ENCODE data around the gene HAPLN1.

HAPLN1 gene

DNA sequence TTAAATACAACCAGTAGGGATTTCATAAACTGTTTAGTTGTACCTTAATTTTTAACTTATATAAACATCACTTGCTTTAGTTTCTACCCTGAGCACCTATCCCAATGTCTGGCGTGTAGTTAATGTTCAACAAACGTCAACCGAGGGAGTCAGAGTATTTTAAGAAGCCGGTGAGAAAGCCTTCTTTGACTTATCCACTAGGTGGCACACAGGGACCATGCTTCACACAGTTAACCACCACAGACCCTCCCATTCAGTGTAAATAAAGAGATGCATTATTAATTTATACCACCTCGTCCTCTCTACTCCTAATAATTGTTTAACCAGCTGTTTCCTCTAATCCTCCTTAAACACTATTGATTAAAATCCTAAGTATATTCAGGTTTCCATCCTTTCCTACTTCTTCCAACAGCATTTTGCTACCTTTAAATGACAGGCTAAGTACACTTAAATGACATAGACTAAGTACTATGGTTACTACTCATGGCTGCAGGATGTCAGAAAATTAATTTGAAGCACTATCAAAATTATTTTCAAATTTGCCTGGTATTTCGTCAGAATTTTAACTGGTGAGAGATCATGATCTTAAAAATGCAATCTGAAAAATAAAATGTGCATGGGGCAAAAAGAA lies 2.3 kb downstream of the HAPLN1 start:
- DNase-seq (ENCODE audit: low read depth): no peak

DNA sequence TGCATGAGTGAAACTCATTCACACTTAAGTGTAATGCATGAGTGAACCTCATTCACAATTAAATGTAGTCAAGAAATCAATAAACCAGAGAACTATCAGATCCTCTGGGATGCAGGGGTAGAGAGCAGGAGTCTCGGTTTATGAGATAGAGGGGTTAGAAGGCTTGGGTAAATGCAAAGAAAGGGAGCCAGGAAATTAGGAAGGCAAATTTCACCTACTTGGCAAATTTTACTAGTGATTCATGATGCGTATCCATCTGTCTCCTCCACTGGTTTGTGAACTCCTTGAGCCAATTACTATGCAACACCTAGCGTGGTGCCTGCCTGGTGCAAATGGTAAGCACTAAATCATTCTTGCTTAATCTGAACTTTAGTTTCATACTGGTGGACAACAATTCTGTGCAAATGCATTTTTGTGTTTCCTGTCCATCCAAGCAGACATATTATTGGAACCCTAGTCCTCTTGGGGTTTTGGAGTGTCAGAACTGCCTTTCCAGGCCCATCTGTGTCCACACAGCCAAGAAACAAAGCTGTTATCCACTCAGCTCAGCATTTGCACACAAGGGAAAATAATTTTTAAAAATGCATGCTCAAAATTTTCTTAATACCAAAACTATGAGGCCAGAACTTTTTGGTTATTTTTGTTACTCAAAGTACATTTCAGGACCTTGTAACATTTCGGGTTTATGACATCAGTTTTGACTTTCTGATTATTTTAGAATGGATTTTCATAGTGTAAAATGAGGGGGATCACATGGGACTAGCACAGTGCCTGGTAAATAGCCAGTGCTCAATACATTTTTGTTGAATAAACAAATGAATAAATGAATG lies 5.2 kb downstream of the HAPLN1 start:
- DNase-seq (ENCODE audit: low read depth): no peak

DNA sequence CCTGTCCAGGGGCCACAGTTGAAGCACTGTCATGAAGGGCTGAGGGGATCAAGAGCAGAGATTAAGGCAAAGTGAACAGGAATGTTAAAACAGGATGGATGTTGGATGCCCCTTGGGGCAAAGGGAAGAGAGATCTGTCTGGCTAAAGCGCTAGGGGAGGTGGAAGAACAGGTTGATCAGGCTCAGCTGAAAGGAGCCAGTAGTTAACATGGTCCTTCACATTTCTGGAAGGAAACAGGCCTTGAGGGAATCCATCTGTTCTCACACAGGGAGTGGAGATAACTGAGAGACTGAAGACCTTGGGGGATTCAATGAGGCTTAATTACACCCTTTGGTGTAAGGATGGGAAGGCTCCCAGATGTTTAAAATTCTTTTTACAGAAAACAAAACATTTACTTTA lies 5.8 kb downstream of the HAPLN1 start:
- DNase-seq (ENCODE audit: low read depth): no peak

DNA sequence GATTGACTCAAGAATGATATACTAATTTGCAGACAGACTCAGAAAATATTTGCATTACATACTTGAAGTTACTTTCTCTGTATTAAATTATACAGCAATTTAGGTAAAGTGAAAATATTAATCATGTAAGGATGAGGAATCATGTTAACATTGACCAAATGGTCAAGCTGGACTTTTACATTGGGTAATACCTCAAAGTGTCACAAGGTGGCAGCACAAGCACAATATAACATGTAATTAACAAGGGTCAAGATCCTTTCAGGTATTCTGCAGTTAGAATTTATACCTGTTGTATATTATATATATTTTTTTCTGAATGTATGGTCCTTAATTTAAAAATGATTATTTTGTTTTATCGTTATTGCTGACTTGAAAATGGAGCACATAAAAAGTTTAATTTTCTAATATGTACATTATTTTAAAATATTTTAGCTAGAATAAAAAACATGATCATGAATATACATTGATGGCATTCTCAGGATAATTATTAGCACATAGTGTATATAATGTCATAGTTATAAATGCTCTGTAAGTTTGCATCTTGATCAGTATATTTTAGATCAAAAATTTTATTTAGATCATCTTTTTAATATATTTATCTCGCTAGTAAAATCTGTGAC lies 8.6 kb downstream of the HAPLN1 start:
- DNase-seq (ENCODE audit: low read depth): no peak

DNA sequence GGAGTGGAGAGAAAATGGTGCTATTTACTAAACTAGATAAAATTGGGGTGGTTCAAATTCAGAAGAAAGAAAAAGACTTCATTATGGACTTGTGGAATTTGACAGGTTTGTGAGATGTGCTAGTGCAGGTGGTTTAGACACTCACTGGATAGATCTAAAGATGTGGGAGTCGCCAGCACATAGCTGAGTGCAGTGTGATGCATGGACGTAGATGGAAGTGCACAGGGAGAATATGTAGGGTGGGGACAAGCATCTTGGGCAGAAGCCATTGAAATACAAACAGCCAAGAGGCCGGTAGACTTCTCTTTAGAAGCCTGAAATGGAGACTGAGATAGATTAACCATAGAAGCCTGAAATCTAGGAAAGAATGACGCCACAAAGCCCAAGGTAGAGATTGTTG lies 10.7 kb downstream of the HAPLN1 start:
- DNase-seq (ENCODE audit: low read depth): no peak

DNA sequence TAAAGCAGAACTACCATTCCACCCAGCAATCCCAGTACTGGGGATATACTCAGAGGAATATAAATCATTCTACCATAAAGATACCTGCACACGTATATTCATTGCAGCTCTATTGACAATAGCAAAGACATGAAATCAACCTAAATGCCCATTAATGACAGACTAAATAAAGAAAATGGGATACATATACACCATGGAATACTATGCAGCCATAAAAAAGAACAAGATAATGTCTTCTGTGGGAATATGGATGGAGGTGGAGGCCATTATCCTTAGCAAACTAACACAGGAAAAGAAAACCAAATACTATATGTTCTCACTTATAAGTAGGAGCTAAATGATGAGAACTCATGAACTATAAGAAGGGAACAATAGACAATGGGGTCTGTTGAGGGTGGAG lies 12.5 kb downstream of the HAPLN1 start:
- DNase-seq (ENCODE audit: low read depth): no peak

DNA sequence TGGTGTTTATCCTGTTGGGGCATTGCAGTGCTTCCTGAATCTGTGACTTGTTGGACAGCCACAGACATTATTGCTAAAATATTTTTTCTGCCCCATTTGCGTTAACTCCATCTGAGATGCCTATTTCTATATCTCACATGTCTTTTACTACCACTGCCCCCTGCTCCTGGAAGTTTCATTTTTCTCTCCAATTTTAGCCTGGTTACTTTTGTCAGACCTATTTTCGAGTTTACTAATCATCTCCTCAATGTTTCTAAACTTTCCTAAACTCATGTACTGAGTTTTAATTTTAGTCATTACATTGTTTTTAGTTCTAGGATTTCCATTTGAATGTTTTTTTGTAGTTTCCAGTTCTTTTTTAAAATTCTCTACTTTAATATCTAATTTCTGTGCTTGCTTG lies 17.6 kb downstream of the HAPLN1 start:
- no peak for DNase-seq (ENCODE audit: low read depth)

DNA sequence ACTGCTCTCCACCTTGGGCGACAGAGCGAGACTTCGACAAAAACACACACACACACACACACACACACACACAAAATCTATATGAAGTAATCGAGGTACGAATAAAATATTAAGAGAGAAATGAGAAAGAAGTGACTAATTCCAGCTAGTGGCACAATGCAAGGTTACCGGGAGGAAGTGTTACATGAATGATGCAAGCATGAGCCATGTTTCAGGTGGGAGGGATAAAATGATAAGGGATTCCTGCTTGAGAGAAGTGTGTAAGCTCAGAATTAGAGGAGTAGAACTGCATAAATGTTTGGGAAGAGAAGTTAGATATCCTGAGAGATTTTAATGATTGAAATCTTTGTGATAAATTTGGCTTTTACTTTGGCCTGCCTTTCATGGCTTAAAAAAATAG lies 18.8 kb downstream of the HAPLN1 start:
- DNase-seq (ENCODE audit: low read depth): no peak

DNA sequence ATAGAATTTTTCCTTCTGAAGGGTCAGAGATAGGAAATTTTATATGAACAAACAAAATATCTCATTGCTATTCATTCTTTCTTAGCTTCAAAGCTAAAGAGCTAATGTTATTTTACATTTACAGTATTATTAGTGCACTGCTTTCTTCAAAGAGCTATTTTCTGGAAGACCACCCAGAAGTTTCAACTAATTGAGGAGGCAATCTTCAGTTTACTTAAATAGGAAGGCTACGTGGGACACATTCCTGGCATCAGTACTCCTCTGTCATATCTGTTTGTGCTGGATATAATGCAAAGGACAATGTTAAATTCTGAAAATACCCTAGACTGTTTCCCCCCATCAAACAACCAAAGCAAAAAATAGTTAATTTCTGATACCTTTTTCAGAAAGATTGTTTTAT lies 30.8 kb downstream of the HAPLN1 start:
- no peak for DNase-seq (ENCODE audit: low read depth)

DNA sequence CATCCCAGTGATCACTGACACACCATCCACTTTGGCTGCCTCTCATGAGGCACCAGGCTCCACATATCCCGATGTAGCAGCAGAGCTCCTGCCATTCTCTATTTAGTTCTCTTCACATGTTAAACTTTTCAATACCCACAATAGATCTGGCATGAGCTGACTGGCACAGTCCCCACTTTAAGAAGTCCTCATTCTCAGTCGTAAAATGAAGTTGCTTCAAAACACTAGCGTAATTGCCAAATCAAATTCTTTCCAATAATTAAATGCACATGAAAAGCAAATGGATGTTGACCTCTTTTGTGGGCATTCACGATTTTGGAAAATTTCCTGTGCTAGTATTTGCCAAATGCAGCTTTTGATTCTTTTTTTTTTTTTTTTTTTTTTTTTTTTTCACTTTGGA lies 32.4 kb downstream of the HAPLN1 start:
- no peak for DNase-seq (ENCODE audit: low read depth)

DNA sequence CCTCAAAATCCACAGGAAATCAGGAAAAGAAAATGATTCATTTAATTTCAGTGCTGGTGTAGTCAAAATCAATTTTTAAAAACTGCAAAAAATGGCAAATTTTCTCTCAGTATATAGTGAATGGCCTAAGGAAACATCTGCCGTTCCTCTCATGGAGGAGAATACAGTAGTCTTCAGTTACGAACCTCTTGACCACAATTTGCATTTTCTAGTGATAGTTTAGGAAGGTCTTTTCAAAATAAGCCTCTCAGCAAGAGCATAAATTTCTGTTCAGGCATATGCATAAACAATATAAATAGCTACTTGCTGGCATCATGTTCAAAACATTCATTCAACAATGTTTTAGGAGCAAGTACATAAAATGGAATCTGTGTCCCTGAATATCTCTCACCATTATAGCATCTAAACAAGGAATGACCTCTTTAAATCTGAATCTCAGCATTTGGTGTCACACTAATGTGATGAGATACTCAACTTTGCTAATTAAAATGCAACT lies 33.5 kb downstream of the HAPLN1 start:
- DNase-seq (ENCODE audit: low read depth): no peak

DNA sequence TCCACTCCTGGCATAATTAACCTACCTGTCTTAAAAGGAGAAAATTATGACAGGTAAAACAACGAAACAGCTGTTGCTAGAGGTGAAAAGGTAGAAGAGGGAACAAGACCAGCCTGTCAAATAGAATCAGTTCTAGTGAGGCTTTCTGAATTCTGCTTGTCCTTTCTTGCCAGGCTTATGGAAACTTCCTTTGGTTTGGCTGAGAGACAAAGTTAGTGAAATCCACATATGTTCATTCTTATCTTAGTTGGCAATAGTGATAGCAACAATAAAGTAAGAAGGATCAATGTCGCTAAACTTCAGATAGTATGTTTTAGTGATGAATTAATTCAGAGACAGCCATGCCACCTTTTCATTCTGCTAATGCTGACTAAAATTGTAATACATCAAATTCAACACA lies 34.4 kb downstream of the HAPLN1 start:
- DNase-seq (ENCODE audit: low read depth): no peak

DNA sequence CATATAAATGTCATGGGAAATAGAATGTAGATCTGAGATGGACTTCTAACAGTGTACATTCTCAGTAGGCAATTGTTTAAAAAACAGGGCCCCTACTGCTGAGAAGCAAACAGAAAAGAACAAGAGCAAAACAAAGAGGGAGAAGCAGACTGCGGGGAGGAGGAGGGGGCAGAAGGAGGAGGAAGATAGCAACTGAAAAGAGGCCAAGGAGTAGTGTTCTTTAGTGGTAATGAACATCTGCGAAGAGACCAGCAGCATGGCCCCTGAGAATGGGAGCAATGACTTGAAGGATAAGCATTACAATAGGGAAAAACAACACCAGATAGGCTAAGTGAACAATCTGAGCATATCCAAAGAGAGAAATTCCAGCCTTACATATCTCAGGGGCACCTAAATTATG lies 36.8 kb downstream of the HAPLN1 start:
- no peak for DNase-seq (ENCODE audit: low read depth)

DNA sequence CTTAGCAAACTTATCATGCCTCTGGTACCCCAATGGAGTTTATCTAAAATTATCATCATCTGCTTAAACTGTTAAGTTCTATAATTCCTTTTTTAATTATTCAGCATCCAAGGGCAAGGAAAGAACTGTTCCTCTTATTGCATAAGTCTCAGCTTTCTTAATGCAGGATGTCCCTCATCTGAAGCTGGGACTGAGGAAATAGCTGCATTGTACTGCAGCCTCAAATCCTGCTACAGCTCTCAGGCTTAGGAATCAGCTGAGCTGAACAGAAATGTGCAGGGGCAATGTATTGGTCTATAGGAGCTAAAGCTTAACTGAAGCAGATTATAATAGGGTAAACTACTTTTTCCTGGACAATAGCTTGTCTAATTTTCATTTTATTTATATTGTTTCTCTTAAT lies 48.0 kb downstream of the HAPLN1 start:
- DNase-seq (ENCODE audit: low read depth): no peak

DNA sequence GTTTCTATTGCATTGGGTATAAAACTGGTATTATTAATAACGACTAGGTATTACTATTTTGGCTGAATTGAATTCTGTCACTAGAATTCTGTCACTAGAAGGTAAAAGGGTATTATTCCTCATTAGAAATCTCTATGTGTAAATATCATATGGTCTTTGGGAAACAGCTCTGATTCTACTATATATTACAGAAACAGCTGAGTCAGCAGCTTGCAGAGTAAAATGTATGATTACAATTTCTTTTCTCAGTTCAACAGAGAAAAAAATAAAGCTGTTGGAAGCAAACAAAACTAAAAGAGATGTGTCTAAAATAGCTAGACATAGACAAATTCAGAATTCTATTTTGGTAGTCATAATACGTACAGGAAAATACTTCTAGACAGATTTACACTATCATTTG lies 48.5 kb downstream of the HAPLN1 start:
- DNase-seq (ENCODE audit: low read depth): no peak

DNA sequence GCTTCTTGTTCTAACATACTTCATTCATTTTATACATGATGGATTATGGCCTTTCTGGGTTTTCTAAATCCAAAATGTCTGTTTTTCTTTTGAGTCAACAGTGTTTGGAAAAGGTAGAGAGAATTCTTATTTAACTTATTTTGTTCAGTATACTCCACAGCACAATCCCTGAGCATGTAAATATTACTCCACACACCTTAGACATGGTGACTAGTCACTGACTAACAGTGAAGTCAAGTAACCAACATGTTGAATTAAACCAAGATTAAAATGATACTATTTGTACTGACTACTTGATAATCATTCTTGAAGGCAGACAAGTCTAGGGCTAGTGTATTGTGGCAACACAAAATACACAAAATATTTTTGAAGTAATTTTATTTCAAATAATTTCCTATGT lies 55.0 kb downstream of the HAPLN1 start:
- DNase-seq (ENCODE audit: low read depth): no peak

DNA sequence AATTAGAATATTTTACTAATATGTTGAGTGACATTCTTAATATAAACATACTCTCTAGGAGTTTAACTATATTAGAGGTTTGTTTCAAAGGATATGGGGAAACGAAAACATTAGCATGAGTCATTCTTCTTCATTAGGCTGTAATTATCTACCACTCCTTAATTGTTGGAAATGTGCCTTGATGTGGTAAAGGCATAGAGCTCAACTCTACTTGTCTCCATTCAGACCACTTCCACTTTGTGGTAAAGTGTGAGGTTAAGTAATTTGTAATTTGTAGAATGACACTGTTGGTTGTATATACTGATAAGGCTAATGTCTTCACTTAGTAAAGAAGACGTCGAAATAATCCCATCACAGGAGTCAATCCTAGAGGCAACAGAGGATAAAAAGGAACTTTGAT lies 58.1 kb downstream of the HAPLN1 start:
- no peak for DNase-seq (ENCODE audit: low read depth)

DNA sequence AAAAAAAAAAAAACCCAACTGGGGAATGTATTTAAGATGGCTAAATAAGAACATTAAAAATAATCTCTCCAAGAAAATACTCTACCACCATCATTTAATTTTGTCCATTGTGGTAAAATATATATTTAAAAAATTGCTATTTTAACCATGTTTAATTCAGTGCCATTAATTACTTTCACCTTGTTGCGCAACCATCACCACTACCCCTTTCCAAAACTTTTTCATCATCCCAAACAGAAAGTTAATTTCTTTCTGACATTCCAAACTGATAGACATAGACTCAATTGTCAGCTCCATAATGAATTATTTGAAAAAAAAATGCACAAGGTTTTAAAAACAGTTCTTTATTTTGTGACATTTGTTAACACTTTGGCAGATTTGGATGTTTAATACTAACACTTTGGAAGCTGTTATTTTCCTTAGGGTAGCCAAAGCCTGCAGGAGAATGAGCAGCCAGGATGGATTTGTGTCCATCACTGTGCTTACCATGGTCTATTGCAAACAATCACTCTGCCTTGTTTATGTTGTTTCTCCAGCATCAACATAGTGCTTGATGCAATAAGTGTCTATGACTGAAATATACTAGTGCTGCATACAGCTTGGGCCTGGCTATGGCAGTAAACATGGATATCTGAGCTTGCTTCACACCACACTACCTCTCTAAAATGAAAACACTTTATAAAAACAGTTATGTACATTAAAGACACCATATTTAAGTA lies 62.7 kb downstream of the HAPLN1 start:
- no peak for DNase-seq (ENCODE audit: low read depth)

DNA sequence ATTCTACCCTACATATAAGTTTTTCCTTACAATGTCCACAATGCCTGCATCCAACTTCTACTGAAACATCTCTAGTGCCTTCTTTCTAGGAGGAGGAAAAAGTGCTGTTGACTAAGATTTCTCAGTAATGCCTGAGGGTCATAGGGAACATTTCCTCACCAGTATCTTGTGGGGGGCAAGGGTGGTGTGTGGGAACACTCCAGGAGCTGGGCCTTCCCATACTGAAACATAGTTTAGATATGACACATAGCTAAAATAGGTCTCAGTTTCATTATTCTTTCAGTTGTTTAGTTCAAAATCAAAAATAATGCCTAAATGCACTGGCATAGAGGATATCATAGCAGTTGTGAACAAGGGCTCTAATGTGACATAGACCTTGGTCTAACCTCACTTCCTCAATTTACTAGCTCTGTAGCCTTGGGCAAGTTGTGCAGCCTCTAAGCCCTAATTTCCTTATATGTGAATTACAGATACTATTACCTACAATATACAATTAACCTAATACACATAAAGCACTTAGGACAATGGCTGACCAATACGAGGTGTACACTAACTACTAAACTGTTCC lies 66.1 kb downstream of the HAPLN1 start:
- no peak for DNase-seq (ENCODE audit: low read depth)

DNA sequence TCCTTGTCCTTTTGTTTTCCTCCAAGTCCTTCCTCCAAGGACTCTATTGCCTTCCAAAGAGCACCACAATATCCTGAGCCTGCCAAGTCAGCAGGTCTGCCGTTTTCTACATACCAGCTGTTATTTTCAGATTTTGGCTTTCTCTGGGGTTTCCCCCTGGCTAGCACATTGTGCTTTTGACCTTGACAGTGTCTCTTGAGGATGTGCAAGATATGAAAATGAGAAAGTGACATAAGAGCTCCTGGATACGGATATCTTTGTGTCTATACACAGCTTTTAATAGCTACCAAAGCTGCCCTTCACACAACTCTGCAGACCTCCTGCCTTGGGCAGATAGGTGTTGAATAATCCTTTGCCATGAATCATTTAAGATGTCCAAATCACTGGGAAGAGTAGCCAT lies 67.0 kb downstream of the HAPLN1 start:
- no peak for DNase-seq (ENCODE audit: low read depth)

DNA sequence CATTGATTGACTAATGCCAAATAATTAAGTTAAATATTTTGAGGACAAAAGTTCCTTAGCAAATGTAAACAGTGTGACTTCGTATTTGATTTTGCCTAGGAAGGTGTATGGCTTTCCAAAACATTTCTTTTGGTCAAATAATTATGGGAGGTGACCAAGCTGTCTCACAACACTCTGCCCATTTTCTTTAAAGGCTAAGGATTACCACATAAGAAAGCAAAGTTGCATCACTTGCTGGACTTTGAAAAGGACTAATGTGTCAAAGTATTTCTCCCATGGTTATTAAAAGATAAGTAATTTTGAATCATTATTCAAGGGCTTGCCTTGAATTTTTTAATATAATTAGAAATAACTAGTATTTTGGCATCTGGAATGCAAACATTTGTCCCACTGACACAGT lies 74.7 kb downstream of the HAPLN1 start:
- DNase-seq (ENCODE audit: low read depth): no peak

DNA sequence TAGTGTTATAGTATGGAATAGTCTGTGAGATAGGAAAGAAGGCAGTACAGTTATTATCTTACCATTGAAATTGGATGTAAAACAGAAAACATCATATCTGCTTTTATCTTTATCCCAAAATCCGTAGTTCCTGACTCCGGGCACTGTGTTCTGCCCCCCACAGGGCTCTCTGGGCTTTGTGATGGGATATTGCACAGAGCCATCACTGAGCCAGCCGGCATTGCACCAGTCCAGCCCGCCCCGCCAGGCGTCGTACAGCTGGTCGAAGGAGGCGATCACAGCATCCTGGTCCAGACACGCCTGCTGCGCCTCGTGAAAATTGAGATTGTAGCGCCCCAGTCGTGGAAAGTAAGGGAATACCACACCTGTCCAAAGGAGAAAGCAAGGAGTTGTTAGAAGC lies 76.4 kb downstream of the HAPLN1 start:
- DNase-seq (ENCODE audit: low read depth): no peak

Measured in activated T-cell treated with anti-CD3 and anti-CD28 coated beads for 1 hour (primary cell).